HG03095 (cell line): ENCODE measurements around the gene STAT3.
A peak's percentile ranks its signal among the peaks of the same experiment; 100 is the strongest.
"Not testable (repeated sequence)": the region's sequence is repeated elsewhere in the genome, so short reads cannot be mapped to it uniquely, and the experiment has no call there.

ENCODE experiments used
- ATAC-seq: cut with Tn5 transposase; IDR thresholded peaks from one replicate; pipeline ENCODE4 v1.9.1; 2021; ENCODE audit warnings: moderate library complexity; ENCODE audit not compliant: unreplicated experiment

STAT3 gene

GRCh38 chr17:42303694-42304093 lies 84.5 kb downstream of the STAT3 start:
- ATAC-seq, result no peak

GRCh38 chr17:42301022-42301421 lies 87.2 kb downstream of the STAT3 start:
- ATAC-seq, result no peak

DNA sequence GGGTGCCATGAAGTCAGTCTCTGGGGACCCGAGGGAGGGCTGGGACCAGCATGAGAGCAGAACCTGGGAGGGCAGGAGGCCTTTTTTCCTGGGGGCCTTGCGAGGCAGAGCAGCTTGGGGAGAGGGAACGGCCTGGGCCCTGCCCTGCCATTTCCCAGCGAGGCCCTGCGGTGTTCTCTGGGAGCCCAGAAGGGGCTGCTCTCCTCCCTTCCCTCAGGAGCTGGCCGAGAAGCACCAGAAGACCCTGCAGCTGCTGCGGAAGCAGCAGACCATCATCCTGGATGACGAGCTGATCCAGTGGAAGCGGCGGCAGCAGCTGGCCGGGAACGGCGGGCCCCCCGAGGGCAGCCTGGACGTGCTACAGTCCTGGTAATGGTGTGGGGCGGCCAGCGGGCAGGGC lies 88.3 kb downstream of the STAT3 start:
- not testable (repeated sequence) for ATAC-seq

GRCh38 chr17:42299361-42299760 lies 88.9 kb downstream of the STAT3 start:
- not testable (repeated sequence) for ATAC-seq

GRCh38 chr17:42297775-42298174 lies 90.5 kb downstream of the STAT3 start:
- ATAC-seq, result not testable (repeated sequence)

DNA sequence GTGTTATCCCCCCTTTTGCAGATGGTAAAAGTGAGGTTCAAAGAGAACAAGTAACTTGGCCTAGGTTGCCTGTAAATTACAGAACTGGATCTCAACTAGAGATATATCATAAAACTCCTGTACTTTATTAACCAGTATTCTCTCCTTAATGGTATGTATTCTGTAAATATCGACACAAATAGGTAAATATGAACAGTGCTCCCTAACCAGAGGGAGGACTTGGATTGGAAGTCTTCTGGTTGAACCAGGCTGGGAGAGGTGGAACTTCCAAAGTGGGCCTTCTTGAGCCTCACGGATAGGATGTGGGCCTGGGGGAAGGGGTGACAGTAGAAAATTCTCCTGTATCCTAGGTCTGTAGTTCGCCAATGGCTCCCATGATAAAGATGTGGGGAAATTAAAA lies 92.2 kb downstream of the STAT3 start:
- ATAC-seq, result no peak

DNA sequence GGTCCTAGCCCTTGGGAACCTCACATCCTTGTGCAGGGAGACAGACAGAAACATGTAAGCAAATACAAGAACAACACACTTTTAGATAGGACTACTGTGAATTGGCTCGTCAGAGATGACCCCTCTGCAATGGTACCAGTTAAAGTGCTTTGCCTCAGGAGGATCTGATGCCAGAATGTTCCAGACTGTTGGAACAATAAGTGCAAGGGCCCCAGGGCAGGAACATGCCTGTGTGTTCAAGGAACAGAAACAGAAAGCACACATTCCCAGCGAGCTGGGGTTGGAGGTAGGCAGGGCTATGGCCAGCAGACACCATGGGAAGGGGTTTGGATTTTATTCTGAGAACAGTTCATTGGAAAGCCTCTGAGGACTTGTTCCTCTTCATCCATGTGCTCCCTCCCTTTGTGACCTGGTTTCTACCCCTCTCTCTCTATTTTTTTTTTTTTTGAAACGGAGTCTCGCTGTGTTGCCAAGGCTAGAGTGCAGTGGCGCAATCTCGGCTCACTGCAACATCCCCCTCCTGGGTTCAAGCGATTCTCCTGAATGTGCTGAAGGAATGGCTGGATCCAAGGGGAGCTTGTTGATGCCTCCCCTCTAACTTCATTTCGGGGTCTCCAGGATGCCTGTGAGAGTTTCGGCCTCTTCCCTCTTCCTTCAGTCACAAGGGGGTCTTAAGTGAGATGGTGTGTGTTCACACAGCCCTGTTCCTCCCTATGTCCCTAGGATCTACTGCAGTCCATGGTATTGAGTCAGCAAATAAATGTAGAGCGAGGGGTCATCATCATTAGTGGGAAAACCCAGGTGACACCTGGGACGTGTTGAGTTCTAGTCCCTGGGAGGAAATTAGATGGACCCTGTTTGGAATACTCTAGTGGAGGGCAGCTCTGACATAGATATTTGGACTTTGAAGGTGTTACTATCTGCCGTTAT lies 93.5 kb downstream of the STAT3 start:
- no peak for ATAC-seq

GRCh38 chr17:42291129-42291528 lies 97.1 kb downstream of the STAT3 start:
- no peak for ATAC-seq

GRCh38 chr17:42290577-42290976 lies 97.7 kb downstream of the STAT3 start:
- ATAC-seq, result no peak

- no peak for ATAC-seq
Observed at GRCh38 chr17:42289611-42290181, 98.5 kb downstream of the STAT3 start.

- ATAC-seq, result peak; percentile 18
Observed at GRCh38 chr17:42288803-42289610, 99.2 kb downstream of the STAT3 start.

DNA sequence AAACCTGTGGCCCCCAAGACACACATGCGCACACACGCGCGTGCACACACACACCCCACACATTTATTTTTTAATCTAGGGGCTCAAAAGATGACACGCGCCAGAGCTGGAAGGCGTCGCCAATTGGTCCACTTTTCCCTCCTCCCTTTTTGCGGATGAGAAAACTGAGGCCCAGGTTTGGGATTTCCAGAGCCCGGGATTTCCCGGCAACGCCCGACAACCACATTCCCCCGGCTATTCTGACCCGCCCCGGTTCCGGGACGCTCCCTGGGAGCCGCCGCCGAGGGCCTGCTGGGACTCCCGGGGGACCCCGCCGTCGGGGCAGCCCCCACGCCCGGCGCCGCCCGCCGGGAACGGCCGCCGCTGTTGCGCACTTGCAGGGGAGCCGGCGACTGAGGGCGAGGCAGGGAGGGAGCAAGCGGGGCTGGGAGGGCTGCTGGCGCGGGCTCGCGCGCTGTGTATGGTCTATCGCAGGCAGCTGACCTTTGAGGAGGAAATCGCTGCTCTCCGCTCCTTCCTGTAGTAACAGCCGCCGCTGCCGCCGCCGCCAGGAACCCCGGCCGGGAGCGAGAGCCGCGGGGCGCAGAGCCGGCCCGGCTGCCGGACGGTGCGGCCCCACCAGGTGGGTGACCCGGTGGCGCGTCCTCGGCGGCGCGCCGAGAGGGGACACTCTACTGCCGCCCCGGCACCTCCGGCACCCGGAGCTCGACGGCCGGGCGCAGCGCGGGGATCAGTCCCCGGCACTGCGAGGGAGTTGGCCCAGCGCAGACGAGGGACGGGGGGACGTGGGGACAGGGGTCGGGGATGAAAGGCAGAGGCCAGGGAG lies 100.1 kb downstream of the STAT3 start, which contains the start of gene STAT5A:
STAT5A (plus strand) TSS at position 522 of the 826 bp plus-strand sequence. CDS start 914 bp downstream, outside the sequence.
- ATAC-seq, result peak; percentile 45

DNA sequence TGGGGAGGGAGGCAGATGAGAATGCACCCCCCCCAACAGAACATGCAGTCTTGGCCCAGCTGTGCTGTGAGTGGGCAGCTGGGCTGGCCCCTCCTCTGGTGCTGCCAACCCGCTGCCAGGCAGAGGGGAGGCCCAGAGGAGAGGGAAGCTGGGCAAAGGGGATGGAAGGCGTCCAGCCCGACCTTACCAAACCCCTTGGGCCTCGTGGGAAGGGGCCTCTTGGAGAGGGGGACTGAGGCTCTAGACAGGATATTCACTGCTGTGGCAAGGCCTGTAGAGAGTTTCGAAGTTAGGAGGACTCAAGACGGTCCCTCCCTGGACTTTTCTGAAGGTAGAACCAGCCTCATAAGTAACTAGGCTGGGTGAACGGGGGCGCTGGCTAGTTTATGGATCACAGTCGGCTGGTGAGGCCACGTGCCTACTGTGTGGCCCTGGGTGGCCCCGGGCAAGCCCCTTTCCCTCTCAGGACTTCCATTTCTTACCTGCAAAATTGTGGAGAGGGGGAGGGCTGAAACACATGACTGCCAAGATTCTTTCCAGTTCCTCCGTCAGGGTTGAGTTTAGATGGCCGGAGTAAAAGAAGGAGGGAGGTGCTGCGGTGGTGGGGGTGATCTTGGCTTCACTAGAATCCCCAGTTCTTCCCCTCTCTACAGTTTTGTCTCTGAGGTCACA lies 100.8 kb downstream of the STAT3 start:
- no peak for ATAC-seq

DNA sequence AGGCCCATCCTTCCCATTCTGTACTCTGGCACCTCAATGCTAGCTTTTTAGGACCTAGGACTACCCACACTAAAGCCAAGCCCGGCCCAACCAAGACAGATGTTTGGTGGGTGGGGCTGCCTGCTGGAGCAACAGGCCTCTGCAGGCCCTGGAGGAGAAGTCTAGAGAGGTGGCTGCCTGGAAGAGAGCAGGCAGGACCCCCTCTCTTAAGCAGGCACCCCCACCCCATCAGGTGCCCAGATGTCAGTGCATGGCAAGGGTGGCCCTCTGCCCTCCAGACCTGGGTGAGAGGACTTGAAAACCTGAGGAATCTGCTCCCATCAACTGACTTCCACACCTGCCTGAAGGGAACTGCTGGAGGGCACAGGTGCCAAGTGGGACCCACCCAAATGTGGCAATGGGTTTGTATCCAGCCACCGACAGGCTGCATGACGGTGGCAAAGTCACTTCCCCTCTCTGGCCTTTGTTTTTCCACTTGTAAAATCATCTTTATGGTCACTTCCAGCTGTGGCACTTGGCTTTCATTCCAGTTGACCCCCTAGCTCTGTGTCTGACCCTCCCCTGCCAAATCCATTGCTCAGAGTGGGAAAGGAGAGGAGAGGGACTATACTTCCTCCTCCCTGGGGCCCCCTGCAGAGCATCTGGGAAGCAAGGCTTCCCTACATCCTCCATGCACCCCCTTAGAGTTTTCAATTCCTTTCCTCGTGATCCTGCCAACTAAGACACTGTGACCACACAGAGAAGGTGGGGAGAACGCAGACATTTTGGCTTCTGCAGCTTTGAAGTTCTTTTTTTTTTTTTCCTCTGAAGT lies 101.6 kb downstream of the STAT3 start:
- ATAC-seq, result no peak

DNA sequence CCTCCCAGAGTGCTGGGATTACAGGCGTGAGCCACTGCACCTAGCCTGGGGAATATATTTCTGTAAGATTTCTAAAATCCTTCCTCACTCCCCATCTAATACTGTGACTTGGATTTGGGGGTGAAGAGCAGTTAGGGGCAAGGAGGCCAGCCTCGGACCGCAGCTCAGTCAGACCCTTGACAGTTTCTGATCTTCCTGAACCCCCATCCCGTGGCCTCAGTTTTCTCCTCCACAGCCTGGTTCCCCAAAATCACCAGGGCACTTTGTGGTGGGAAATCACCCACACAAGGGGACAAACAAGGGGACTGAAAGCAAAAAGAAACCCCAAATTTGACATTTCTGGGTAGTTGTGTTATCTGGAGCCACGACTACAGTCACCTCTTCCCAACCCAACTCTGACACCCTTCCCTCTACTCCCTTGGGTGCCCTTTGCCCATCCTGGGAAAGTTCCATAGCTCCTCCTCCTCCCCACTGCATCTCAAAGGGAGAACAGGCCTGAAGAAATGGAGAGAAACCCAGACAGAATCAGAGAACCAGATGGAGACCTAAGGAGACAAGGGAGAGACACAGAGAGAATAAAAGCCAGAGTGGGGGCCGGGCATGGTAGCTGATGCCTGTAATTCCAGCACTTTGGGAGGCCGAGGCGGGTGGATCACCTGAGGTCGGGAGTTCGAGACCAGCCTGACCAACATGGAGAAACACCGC lies 102.7 kb downstream of the STAT3 start:
- ATAC-seq, result no peak

- no peak for ATAC-seq
Observed at GRCh38 chr17:42284566-42284965, 103.7 kb downstream of the STAT3 start.

DNA sequence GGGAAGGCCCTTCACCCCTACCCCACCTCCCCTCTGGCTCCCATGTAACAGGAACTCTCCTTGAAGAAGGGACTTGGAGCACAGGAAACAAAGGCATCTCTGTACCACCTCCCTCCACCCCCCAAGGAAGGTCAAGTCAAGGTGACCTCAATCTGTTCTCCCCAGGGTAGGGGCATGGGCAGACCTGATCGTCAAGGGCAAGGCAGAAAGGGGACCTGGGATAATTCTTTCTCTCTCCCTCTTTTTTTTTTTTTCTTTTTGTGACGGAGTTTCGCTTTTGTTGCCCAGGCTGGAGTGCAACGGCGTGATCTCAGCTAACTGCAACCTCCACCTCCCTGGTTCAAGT lies 104.2 kb downstream of the STAT3 start:
- no peak for ATAC-seq

DNA sequence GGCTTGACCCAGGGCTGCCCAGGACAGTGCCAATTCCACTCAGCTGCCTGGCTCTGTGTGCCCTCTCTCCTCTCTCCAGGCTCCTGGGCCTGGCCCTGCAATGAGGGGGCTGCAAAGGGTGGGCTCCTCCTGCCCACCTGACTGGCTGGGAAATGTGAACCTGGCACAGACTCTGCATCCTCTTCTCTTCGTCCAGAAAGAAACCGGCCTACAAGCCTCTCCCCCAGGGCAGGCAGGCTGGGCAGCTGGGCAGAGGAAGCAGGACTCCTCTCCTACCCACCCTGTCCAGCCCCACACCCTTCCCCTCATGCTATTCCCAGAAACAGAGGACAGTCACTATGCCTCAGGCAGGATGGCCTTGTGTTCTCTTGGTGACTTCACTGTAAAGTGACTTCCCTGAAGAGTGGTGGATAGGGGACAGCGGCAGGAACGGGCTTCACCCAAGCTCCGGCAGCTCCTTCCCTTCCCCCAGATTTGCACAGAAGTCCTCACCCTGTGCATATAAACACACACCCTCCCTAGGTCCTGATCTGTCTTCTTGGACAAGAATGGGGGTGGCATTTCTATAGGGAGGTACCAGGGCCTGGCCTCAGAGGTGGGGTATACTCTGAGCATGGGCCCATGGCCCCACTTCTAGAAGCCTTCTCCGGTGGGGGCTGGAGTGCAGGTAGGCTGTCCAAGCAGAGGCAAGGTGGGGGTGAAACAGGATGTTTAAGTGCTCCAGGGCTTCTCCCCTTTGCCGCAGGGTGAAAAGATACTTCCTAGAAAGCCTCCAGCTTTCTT lies 104.8 kb downstream of the STAT3 start:
- ATAC-seq, result no peak
